SK-N-SH (cell line): ENCODE measurements around the gene TRMT61B. TPM values are rescaled to one million over a fixed set of nuclear protein-coding genes. Genes with fewer than 3 reads are reported as not detected.

Experiments used
- CTCF ChIA-PET: fragments of 300-600, 350-600 bp; formaldehyde crosslinking; extraction: SDS; loops from one replicate; lab custom pipeline; 2021; lab: Yijun Ruan, JAX
- POLR2A ChIA-PET: fragments of 350-600 bp; sonication (Branson Sonifier 250); formaldehyde crosslinking; extraction: SDS; loops from one replicate; lab custom pipeline; 2020; ENCODE audit warnings: antibody characterized with exemption, inconsistent platforms; lab: Yijun Ruan, JAX
- DNase-seq: peaks from one replicate; pipeline ENCODE4 v3.0.0; 2012
- H2AFZ ChIP-seq: fragments of 200-600 bp; sonication (generic); 2 replicates; pipeline ENCODE4 v1.8.1; 2016; ENCODE audit warnings: antibody characterized with exemption, mild to moderate bottlenecking, low read depth
- H3F3A ChIP-seq: fragments of 200-600 bp; sonication (generic); replicated peaks from 2 replicates; pipeline ENCODE3; 2016; ENCODE audit warnings: antibody characterized with exemption, mild to moderate bottlenecking; ENCODE audit not compliant: insufficient read depth
- H3K27ac ChIP-seq, 2 experiments: fragments of 200-500 bp in 1 of 2; fragments of 200-600 bp in 1 of 2; sonication (Bioruptor generic) in 1 of 2; sonication (generic), shearing (Covaris generic) in 1 of 2; 2 replicates each; pipeline versions ENCODE4 v1.5.1 to v1.6.1; 2014 to 2016; ENCODE audit warnings: low read depth in 2 of 2, inconsistent platforms in 1 of 2, low read length in 1 of 2, mild to moderate bottlenecking in 1 of 2, mixed read lengths in 1 of 2
- H3K27me3 ChIP-seq: fragments of 200-600 bp; sonication (generic), shearing (Covaris generic); 2 replicates; pipeline ENCODE4 v1.6.1; 2016; ENCODE audit warnings: mixed run types; ENCODE audit not compliant: insufficient read depth
- H3K36me3 ChIP-seq, 2 experiments: fragments of 200-500 bp in 1 of 2; fragments of 200-600 bp in 1 of 2; sonication (Bioruptor generic) in 1 of 2; sonication (generic) in 1 of 2; replicated peaks in 1 of 2; 2 replicates each; pipeline versions ENCODE3 to v1.5.1; 2014 to 2016; ENCODE audit warnings: low read length in 1 of 2, mild to moderate bottlenecking in 1 of 2; ENCODE audit not compliant: insufficient read depth in 2 of 2, control insufficient read depth in 1 of 2
- H3K4me1 ChIP-seq, 2 experiments: fragments of 200-500 bp in 1 of 2; fragments of 200-600 bp in 1 of 2; sonication (Bioruptor generic) in 1 of 2; sonication (generic), shearing (Covaris generic) in 1 of 2; 2 replicates each; pipeline versions ENCODE4 v1.5.1 to v1.6.1; 2014 to 2016; ENCODE audit warnings: low read depth in 1 of 2, low read length in 1 of 2, mixed run types in 1 of 2; ENCODE audit not compliant: insufficient read depth in 2 of 2, control insufficient read depth in 1 of 2
- H3K4me2 ChIP-seq: fragments of 200-600 bp; sonication (generic), shearing (Covaris generic); 2 replicates; pipeline ENCODE4 v1.6.1; 2017; ENCODE audit warnings: mixed run types
- H3K4me3 ChIP-seq, 2 experiments: fragments of 200-500 bp in 1 of 2; fragments of 200-600 bp in 1 of 2; sonication (Bioruptor generic) in 1 of 2; sonication (generic), shearing (Covaris generic) in 1 of 2; 2 replicates each; pipeline versions ENCODE4 v1.5.1 to v1.8.1; 2014 to 2016; ENCODE audit warnings: low read depth in 2 of 2, inconsistent platforms in 1 of 2, low read length in 1 of 2, mild to moderate bottlenecking in 1 of 2, mixed read lengths in 1 of 2, moderate library complexity in 1 of 2
- H3K79me2 ChIP-seq: fragments of 200-600 bp; sonication (generic); 2 replicates; pipeline ENCODE4 v1.8.1; 2017; ENCODE audit warnings: mild to moderate bottlenecking; ENCODE audit not compliant: insufficient read depth
- H3K9ac ChIP-seq: fragments of 200-600 bp; sonication (generic); 2 replicates; pipeline ENCODE4 v1.6.1; 2017; ENCODE audit warnings: mixed run types
- H3K9me2 ChIP-seq: fragments of 200-600 bp; sonication (generic); 2 replicates; pipeline ENCODE4 v1.6.1; 2017; ENCODE audit warnings: mixed run types
- H3K9me3 ChIP-seq: fragments of 200-600 bp; sonication (generic); 2 replicates; pipeline ENCODE4 v1.6.1; 2017; ENCODE audit warnings: mixed run types, mild to moderate bottlenecking, moderate library complexity
- H4K20me1 ChIP-seq: fragments of 200-600 bp; sonication (generic); 2 replicates; pipeline ENCODE4 v1.6.1; 2017; ENCODE audit warnings: mild to moderate bottlenecking, mixed run types; ENCODE audit not compliant: insufficient read depth
- ELF1 ChIP-seq: IDR thresholded peaks from 2 replicates; pipeline ENCODE4 v1.4.0; 2012
- EZH2phosphoT487 ChIP-seq: fragments of 200-600 bp; sonication (generic); IDR thresholded peaks from 2 replicates; pipeline ENCODE4 v1.6.1; 2017; ENCODE audit warnings: low read depth, mixed run types, mild to moderate bottlenecking, antibody characterized with exemption, moderate library complexity, borderline replicate concordance
- JUND ChIP-seq: IDR thresholded peaks from 2 replicates; pipeline ENCODE4 v1.4.0; 2012
- MEF2A ChIP-seq: IDR thresholded peaks from 2 replicates; pipeline ENCODE4 v1.4.0; 2012; ENCODE audit warnings: low read depth, borderline replicate concordance
- MXI1 ChIP-seq: IDR thresholded peaks from 2 replicates; pipeline ENCODE4 v1.6.1; 2012; ENCODE audit warnings: mild to moderate bottlenecking, low read depth, low read length, improper control_type of control experiment
- NRF1 ChIP-seq: IDR thresholded peaks from 2 replicates; pipeline ENCODE4 v1.6.1; 2012; ENCODE audit warnings: low read depth, mild to moderate bottlenecking, low read length
- RAD21 ChIP-seq: IDR thresholded peaks from 2 replicates; pipeline ENCODE4 v1.6.1; 2012; ENCODE audit warnings: mild to moderate bottlenecking, low read length
- RCOR1 ChIP-seq: fragments of 150-350 bp; IDR thresholded peaks from 2 replicates; pipeline ENCODE4 v1.6.1; 2017; ENCODE audit warnings: antibody characterized with exemption, low read length
- RFX5 ChIP-seq: IDR thresholded peaks from 2 replicates; pipeline ENCODE4 v1.6.1; 2012; ENCODE audit warnings: mild to moderate bottlenecking, improper control_type of control experiment, low read length
- RXRA ChIP-seq: IDR thresholded peaks from 2 replicates; pipeline ENCODE4 v1.4.0; 2012; ENCODE audit warnings: low read depth, mild to moderate bottlenecking, borderline replicate concordance
- SIN3A ChIP-seq: IDR thresholded peaks from 2 replicates; pipeline ENCODE4 v1.6.1; 2012; ENCODE audit warnings: low read depth, mild to moderate bottlenecking, low read length, moderate library complexity, borderline replicate concordance
- SMC3 ChIP-seq: IDR thresholded peaks from 2 replicates; pipeline ENCODE4 v1.6.1; 2012; ENCODE audit warnings: low read depth, low read length, improper control_type of control experiment
- YY1 ChIP-seq: IDR thresholded peaks from 2 replicates; pipeline ENCODE4 v1.4.0; 2012; ENCODE audit warnings: low read depth, mild to moderate bottlenecking
- WGBS: methylation state at CpG from one replicate; pipeline ENCODE4 v1.1.6; 2017; ENCODE audit warnings: low lambda C conversion rate; 5-methylcytosine and 5-hydroxymethylcytosine counted together
- polyA plus RNA-seq, 3 experiments: library from polyadenylated mRNA; depleted of rRNA; stranded (reverse); fragments of >200 nt; gene quantifications; 2 replicates each; pipeline ENCODE4 v1.2.3, GENCODE V29; 2012
- TF ChIP-seq, protein P1 (sequence below): IDR thresholded peaks from 2 replicates; pipeline ENCODE4 v1.4.0; 2012; ENCODE audit warnings: low read depth, borderline replicate concordance
- TF ChIP-seq, protein P2 (sequence below): IDR thresholded peaks from 2 replicates; pipeline ENCODE4 v1.4.0; 2012; ENCODE audit warnings: low read depth
- TF ChIP-seq, protein P3 (sequence below): IDR thresholded peaks from 2 replicates; pipeline ENCODE4 v1.4.0; 2012; ENCODE audit warnings: low read depth, borderline replicate concordance
- TF ChIP-seq, protein P4 (sequence below): fragments of 150-350 bp; IDR thresholded peaks from 2 replicates; pipeline ENCODE4 v1.6.1; 2016; ENCODE audit warnings: mild to moderate bottlenecking, low read depth, low read length
- TF ChIP-seq, protein P5 (sequence below): fragments of 150-350 bp; IDR thresholded peaks from 2 replicates; pipeline ENCODE4 v1.6.1; 2017; ENCODE audit warnings: antibody characterized with exemption, low read length, low read depth, borderline replicate concordance

Gene TRMT61B
- polyA plus RNA-seq, 1 of the 3 experiments (the other 2 are of a cell fraction): 11.4 TPM

DNA sequence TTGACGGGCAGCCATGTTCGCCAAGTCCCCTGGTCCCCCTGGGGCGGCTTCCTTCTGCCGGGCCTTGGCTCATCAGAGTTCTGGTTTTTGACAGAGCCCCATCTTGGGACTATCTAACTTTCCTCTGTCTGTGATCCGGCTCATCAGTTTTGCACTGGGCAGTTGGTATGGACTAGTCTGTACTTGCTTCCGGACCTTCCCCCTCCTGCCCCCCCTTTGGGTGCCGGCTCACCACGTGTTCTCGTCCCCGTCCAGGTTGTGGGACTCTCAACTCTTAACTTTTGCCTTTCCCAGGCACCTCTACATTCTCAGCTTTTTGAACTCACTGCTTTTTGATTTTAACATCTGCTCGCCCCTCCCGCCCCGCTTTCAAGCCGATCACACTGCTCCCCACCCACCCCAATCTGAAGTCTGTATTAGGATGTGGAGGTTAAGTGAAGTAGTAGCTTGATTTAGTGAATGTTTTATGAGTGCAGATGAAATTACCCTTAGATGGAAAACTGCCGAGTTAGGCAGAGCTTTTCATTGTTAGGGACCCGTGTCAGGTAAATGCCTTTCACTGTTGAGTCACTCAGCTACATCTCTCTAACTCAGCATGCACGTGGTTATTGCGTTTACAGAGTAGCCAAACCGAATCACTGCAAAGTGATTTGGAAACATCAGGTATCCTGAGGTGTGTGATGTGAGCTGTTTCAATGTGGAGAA, 25.2 kb upstream of the TRMT61B start:
- peaks cover 20 to 32% of the 10 kb centered on the region in 2 experiments; a peak in 3 of 4 replicates for H3K4me1 ChIP-seq
- ChIA-PET CTCF (interaction anchor here (0.6 to 3.3 kb wide), 10 partner anchors 14 to 1260 kb away, joined by 3 to 13 read pairs (median 4); no protein-coding TSS in a partner anchor), POLR2A (interaction anchor here (0.5 to 1.6 kb wide), 8 partner anchors 13 to 1824 kb away, joined by 3 to 5 read pairs (median 3); partner anchors contain the start of genes OST4, TRMT61B and YPEL5)
- no peaks in the 10 kb centered on the region for H3K27me3 ChIP-seq
- peaks cover 0 to 5% of the 10 kb centered on the region in 2 experiments for H3K36me3 ChIP-seq
- peak overlapping the region; percentile 88 to 100 for H3K4me3 ChIP-seq
- peaks cover 59% of the 10 kb centered on the region for H3K79me2 ChIP-seq
- no peak for DNase-seq
- peak overlapping the region; percentile 90 for H3K9ac ChIP-seq
- TF ChIP-seq MXI1: peak; percentile 98
- TF ChIP-seq, protein P1, sequence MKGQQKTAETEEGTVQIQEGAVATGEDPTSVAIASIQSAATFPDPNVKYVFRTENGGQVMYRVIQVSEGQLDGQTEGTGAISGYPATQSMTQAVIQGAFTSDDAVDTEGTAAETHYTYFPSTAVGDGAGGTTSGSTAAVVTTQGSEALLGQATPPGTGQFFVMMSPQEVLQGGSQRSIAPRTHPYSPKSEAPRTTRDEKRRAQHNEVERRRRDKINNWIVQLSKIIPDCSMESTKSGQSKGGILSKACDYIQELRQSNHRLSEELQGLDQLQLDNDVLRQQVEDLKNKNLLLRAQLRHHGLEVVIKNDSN: peak; percentile 70; the same call in 1 of the 2 replicates
- TF ChIP-seq SMC3: no peak
- TF ChIP-seq RAD21: no peak
- peak; percentile 71 for TF ChIP-seq SIN3A
- no peak for TF ChIP-seq RXRA
- peak; percentile 10; the same call in 1 of the 2 replicates for TF ChIP-seq ELF1
- TF ChIP-seq, protein P2, sequence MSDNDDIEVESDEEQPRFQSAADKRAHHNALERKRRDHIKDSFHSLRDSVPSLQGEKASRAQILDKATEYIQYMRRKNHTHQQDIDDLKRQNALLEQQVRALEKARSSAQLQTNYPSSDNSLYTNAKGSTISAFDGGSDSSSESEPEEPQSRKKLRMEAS: peak; percentile 87
- under 1% methylated on average over 15 of the region's 19 CpGs for WGBS
- no peaks in the 10 kb centered on the region for H3K9me2 ChIP-seq
- no peak overlapping the region for H2AFZ ChIP-seq
- peaks cover 3% of the 10 kb centered on the region for H3F3A ChIP-seq
- H4K20me1 ChIP-seq: peaks cover 53% of the 10 kb centered on the region
- peak overlapping the region; percentile 63 to 88 for H3K27ac ChIP-seq
- no peaks in the 10 kb centered on the region for H3K9me3 ChIP-seq
- peak overlapping the region; percentile 88 for H3K4me2 ChIP-seq

DNA sequence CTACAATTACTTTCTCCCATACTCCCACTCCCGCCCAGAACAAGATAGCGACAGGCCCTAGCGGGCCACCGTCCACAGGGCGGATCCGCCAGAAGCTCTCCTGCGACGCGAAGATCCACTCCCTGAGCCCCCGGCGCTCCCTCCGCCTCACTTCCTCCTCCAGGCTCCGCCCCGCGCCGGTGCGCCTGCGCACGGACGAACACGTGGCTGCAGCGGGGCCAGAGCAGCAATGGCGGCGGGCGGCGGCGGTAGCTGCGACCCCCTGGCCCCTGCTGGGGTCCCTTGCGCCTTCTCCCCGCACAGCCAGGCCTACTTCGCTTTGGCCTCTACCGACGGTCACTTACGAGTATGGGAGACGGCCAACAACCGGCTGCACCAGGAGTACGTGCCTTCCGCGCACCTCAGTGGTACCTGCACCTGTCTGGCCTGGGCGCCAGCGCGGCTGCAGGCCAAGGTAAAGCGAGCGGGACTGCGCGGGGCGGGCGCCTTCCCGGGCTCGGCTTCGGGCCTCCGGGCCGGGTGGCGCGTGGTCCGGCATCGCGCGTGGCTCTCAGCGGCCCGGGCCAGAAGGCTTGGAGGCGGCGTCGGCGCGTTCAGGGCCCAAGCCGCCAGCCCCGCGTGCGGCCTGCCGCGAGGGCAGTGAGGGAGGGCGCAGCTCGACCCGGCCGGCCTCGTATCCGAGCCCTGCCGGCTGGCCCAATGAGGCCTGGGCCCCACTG, 24.5 kb upstream of the TRMT61B start, which contains the start of gene WDR43:
WDR43 (plus strand) TSS at position 198 of the 719 bp plus-strand sequence; CDS start at position 230, 32 bp downstream.
- H3K4me3 ChIP-seq: peak within 1 kb of the TSS; percentile 88 to 100
- POLR2A ChIA-PET: interaction anchor here (0.5 to 1.2 kb wide), 11 partner anchors 10 to 1823 kb away, joined by 3 to 13 read pairs (median 3); partner anchors contain the start of genes OST4, TRMT61B and YPEL5
- peaks cover 46% of the 10 kb centered on the region for H4K20me1 ChIP-seq
- WGBS: under 1% methylated on average over 25 of the region's 79 CpGs
- H2AFZ ChIP-seq: peak within 1 kb of the TSS; percentile 96
- no peaks in the 10 kb centered on the region for H3K27me3 ChIP-seq
- H3K4me1 ChIP-seq: peaks cover 20 to 32% of the 10 kb centered on the region in 2 experiments; a peak in 3 of 4 replicates
- H3K79me2 ChIP-seq: peaks cover 52% of the 10 kb centered on the region
- H3K27ac ChIP-seq: peak within 1 kb of the TSS; percentile 63 to 88
- peak within 1 kb of the TSS; percentile 90 for H3K9ac ChIP-seq
- H3K9me3 ChIP-seq: no peaks in the 10 kb centered on the region
- peak; percentile 99 for DNase-seq
- no peaks in the 10 kb centered on the region for H3K9me2 ChIP-seq
- peaks cover 3% of the 10 kb centered on the region for H3F3A ChIP-seq
- peaks cover 0 to 5% of the 10 kb centered on the region in 2 experiments for H3K36me3 ChIP-seq
- CTCF ChIA-PET: interaction anchor here (0.7 to 3.3 kb wide), 6 partner anchors 12 to 1132 kb away, joined by 3 to 13 read pairs (median 3); no protein-coding TSS in a partner anchor
- peak within 1 kb of the TSS; percentile 88 for H3K4me2 ChIP-seq
- TF ChIP-seq, protein P2: peak; percentile 98
- TF ChIP-seq, protein P3, sequence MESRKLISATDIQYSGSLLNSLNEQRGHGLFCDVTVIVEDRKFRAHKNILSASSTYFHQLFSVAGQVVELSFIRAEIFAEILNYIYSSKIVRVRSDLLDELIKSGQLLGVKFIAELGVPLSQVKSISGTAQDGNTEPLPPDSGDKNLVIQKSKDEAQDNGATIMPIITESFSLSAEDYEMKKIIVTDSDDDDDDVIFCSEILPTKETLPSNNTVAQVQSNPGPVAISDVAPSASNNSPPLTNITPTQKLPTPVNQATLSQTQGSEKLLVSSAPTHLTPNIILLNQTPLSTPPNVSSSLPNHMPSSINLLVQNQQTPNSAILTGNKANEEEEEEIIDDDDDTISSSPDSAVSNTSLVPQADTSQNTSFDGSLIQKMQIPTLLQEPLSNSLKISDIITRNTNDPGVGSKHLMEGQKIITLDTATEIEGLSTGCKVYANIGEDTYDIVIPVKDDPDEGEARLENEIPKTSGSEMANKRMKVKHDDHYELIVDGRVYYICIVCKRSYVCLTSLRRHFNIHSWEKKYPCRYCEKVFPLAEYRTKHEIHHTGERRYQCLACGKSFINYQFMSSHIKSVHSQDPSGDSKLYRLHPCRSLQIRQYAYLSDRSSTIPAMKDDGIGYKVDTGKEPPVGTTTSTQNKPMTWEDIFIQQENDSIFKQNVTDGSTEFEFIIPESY: no peak
- TF ChIP-seq MEF2A (no peak), MXI1 (peak; percentile 100), RCOR1 (peak; percentile 45; the same call in 1 of the 2 replicates), SIN3A (peak; percentile 88; the same call in 1 of the 2 replicates), YY1 (peak; percentile 95), NRF1 (peak; percentile 99), JUND (no peak), EZH2phosphoT487 (no peak), RAD21 (no peak; the same call in 1 of the 2 replicates), RFX5 (peak; percentile 40; the same call in 1 of the 2 replicates), RXRA (no peak)
- TF ChIP-seq, protein P4, sequence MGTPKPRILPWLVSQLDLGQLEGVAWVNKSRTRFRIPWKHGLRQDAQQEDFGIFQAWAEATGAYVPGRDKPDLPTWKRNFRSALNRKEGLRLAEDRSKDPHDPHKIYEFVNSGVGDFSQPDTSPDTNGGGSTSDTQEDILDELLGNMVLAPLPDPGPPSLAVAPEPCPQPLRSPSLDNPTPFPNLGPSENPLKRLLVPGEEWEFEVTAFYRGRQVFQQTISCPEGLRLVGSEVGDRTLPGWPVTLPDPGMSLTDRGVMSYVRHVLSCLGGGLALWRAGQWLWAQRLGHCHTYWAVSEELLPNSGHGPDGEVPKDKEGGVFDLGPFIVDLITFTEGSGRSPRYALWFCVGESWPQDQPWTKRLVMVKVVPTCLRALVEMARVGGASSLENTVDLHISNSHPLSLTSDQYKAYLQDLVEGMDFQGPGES: no peak
- TF ChIP-seq, protein P5, sequence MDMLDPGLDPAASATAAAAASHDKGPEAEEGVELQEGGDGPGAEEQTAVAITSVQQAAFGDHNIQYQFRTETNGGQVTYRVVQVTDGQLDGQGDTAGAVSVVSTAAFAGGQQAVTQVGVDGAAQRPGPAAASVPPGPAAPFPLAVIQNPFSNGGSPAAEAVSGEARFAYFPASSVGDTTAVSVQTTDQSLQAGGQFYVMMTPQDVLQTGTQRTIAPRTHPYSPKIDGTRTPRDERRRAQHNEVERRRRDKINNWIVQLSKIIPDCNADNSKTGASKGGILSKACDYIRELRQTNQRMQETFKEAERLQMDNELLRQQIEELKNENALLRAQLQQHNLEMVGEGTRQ: no peak; the same call in 1 of the 2 replicates
